Activated CD8-positive, alpha-beta memory T cell treated with anti-CD3 and anti-CD28 coated beads, Interleukin-2, amount 50 U/mL, for 48 hours (primary cell): ENCODE results near the gene MFAP1.

Source experiments
- DNase-seq: peaks from one replicate; pipeline ENCODE4 v3.0.0-alpha.2; 2020

MFAP1 gene

DNA sequence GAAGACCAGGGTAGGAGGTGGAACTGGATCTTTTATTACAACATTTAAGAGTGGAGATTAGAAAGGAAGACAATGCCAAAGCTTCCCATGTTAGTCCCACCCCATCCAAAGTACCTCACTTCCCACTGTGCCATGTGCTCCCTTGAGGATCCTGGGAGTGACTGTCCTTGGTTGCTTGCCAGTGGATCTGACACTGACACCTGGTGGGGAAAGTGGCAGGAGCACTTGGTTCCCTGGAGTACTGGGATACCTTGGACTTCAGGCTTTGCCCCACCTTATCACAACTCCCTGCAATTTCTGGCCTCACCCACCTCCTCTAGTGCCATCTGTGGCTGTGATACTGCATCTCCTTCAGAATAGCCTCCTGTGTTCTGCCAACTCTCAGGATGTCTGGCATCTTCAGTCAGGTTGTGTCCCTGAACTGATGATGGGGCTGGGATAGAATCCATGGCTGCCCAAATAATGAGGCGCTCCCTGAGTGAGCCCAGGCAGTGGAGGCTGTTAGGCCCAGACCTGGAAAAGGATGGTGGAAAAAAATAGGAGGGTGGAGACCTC is 49.0 kb downstream of the MFAP1 start:
- no peak for DNase-seq

DNA sequence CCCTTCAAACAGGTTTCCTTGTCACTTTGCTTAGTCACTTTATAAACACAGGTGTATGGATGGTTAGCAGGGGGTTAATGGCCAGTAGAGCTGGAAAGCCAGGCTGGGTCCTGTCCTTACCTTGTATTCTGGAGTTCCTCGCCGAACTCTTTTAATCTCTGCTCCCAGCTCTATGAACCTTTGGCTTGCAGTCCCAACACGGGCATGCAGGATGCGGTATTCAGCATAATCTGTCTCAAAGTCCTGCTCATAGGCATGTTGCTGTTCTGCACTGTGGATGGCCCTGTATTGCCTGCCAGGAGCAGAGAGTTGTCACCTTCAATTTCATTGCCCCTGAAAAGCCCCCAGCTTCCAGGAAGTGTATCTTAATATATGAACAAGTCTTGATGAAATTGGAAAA is 50.4 kb downstream of the MFAP1 start:
- no peak for DNase-seq

DNA sequence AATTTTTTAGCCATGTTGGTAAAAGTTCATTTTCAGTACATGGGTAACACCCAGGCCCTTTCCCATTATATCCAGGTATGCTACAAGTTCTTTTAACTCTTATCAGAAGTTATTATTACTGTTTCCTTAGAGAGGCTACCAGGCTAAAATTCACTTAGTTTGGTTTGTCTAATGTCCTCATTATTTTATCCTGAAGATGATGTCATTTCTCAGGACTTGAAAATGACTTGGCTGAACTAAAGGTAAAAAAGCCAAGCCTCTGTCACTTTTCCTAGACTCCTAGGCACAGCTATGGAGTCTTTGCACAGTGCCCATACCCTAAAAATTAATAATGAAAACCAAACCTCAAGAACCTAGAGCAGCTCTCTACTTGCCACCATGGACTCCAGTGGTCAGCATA is 51.9 kb downstream of the MFAP1 start:
- no peak for DNase-seq

DNA sequence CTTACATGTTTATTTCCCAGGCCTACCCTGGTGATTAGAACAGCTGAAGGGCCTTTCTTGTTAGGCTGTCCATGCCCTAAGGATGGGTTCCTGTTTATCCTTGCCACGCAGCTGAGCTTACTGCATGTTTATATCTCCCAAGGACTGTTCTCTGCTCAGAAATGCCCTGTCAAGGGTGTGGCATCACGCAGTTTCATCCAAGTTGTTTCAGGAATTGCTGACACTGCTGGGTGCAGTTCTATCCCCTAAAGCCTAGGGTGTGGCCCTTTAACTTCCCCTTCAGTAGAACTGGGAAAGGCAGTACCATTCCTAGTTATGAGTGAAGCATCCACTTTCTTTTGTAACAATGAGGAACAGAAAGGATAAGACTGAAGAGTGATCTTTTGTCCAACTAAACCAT is 52.7 kb downstream of the MFAP1 start:
- no peak for DNase-seq

DNA sequence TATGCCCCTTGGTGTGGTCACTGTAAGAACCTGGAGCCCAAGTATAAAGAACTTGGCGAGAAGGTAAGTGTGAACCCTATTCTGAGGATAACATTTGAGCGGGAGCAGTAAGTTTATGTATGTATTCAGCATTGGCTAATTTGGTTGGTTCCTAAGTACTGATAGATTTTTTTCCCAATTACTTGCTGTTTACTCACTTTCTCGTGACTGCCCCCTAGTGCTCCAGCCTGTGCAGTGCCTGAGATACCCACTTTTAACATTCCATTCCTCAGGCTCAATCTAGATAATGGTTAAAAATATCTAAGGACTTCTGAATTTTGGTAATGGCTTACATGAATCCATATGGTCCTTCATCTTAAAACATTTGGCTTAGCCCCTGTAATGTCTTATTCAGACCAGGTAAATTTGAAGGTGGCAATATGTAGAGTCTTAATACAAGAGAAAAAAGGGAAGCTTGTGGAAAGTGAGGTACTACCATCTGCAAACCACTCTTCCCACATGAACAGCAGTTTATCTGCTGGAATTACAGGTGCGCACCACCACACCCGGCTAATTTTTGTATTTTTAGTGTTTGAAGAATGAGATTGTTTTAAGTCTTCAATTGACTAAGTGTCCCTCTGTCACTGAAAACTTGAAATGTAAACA is 54.8 kb downstream of the MFAP1 start:
- DNase-seq: peak; percentile 68

DNA sequence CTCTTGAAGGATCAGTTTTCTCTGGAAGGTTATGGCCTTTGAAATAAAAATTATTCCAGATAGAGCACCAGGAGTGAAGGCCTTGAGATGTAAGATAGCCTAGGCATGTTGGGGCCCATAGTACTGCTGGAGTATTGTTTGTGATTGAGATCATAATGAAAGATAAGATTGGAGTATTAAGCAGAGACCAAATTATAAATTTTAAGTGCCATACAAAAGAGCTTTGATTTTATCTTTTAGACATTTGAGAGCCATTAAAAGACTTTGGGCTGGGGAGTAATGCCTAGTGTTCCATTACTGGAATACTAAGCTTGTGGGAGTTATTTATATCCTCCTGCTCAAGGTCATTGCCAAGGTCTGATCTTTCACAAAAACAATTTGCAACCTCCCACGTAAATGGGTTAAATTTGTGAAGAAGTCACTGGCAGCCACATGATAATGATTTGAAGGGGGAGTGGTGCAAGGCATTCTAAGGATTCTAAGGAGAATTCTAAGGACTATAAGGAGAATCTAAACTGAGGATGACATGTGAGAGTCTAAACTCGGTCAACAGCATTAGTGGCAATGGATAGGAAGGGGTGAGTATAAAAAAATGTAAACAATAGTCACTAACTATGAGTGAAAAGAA is 60.6 kb downstream of the MFAP1 start:
- DNase-seq: no peak

DNA sequence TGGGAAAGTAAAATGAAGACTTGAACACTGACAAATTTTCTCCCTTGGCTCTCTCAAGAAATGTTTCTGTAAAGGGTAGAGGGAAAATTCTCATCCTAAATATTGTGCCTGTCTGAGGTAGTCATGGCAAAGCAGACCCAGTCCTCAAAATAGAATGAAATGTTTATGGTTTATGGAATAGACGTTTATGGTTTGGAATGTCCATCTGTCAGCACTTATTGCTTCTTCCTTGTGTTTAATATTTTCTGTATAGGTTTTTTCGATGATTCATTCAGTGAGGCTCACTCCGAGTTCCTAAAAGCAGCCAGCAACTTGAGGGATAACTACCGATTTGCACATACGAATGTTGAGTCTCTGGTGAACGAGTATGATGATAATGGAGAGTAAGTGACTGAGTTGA is 61.7 kb downstream of the MFAP1 start:
- no peak for DNase-seq
